ENCODE results near the gene KRT80.
"Not testable (repeated sequence)": the region's sequence is repeated elsewhere in the genome, so short reads cannot be mapped to it uniquely, and the experiment has no call there.

The KRT80 gene

GRCh38 chr12:52191841-52192791 is at the start of gene KRT80:
KRT80 (minus strand) TSS chr12:52192014; CDS start chr12:52191902, 112 bp downstream.
- no peaks in the 10 kb centered on the region for H3K27me3 ChIP-seq (replicated peaks; ENCODE audit: control insufficient read depth, insufficient read depth, low read length)
- H3K36me3 ChIP-seq (ENCODE audit: control insufficient read depth, insufficient read depth, low read length, severe bottlenecking) = no peaks in the 10 kb centered on the region
- H3K9me3 ChIP-seq (ENCODE audit: control insufficient read depth, low read length) = no peaks in the 10 kb centered on the region
- no peak within 1 kb of the TSS for H3K4me3 ChIP-seq (ENCODE audit: low read length)
- peak within 1 kb of the TSS; percentile 30 for H3K9ac ChIP-seq (ENCODE audit: low read length)
- peak; percentile 99 for DNase-seq (ENCODE audit: low read depth)
- H3K4me1 ChIP-seq (ENCODE audit: control insufficient read depth, insufficient read depth, low read length) = peaks cover 59% of the 10 kb centered on the region

GRCh38 chr12:52241205-52241842 is 49.5 kb upstream of the KRT80 start:
- no peaks in the 10 kb centered on the region for H3K36me3 ChIP-seq (ENCODE audit: control insufficient read depth, insufficient read depth, low read length, severe bottlenecking)
- H3K27me3 ChIP-seq (replicated peaks; ENCODE audit: control insufficient read depth, insufficient read depth, low read length) = no peaks in the 10 kb centered on the region
- H3K9ac ChIP-seq (ENCODE audit: low read length) = no peak overlapping the region
- H3K4me1 ChIP-seq (ENCODE audit: control insufficient read depth, insufficient read depth, low read length) = peaks cover 39% of the 10 kb centered on the region
- no peak overlapping the region for H3K4me3 ChIP-seq (ENCODE audit: low read length)
- DNase-seq (ENCODE audit: low read depth) = no peak
- H3K9me3 ChIP-seq (ENCODE audit: control insufficient read depth, low read length) = no peaks in the 10 kb centered on the region

GRCh38 chr12:52240247-52240646 is 48.4 kb upstream of the KRT80 start:
- H3K4me1 ChIP-seq (ENCODE audit: control insufficient read depth, insufficient read depth, low read length) = peaks cover 44% of the 10 kb centered on the region
- not testable (repeated sequence) for H3K27me3 ChIP-seq (replicated peaks; ENCODE audit: control insufficient read depth, insufficient read depth, low read length); H3K36me3 ChIP-seq (ENCODE audit: control insufficient read depth, insufficient read depth, low read length, severe bottlenecking); H3K4me3 ChIP-seq (ENCODE audit: low read length); DNase-seq (ENCODE audit: low read depth); H3K9me3 ChIP-seq (ENCODE audit: control insufficient read depth, low read length); H3K9ac ChIP-seq (ENCODE audit: low read length)

GRCh38 chr12:52239767-52240166 is 48.0 kb upstream of the KRT80 start:
- Histone ChIP-seq H3K9ac (ENCODE audit: low read length) (no peak overlapping the region), H3K27me3 (replicated peaks; ENCODE audit: control insufficient read depth, insufficient read depth, low read length) (no peaks in the 10 kb centered on the region), H3K9me3 (ENCODE audit: control insufficient read depth, low read length) (no peaks in the 10 kb centered on the region), H3K4me1 (ENCODE audit: control insufficient read depth, insufficient read depth, low read length) (peaks cover 49% of the 10 kb centered on the region), H3K4me3 (ENCODE audit: low read length) (no peak overlapping the region), H3K36me3 (ENCODE audit: control insufficient read depth, insufficient read depth, low read length, severe bottlenecking) (peaks cover 4% of the 10 kb centered on the region)
- no peak for DNase-seq (ENCODE audit: low read depth)

- peaks cover 4% of the 10 kb centered on the region for H3K36me3 ChIP-seq (ENCODE audit: control insufficient read depth, insufficient read depth, low read length, severe bottlenecking)
- no peak overlapping the region for H3K9ac ChIP-seq (ENCODE audit: low read length)
- H3K27me3 ChIP-seq (replicated peaks; ENCODE audit: control insufficient read depth, insufficient read depth, low read length) = no peaks in the 10 kb centered on the region
- peaks cover 45% of the 10 kb centered on the region for H3K4me1 ChIP-seq (ENCODE audit: control insufficient read depth, insufficient read depth, low read length)
- no peak overlapping the region for H3K4me3 ChIP-seq (ENCODE audit: low read length)
- DNase-seq (ENCODE audit: low read depth) = no peak
- H3K9me3 ChIP-seq (ENCODE audit: control insufficient read depth, low read length) = no peaks in the 10 kb centered on the region
Observed at GRCh38 chr12:52238916-52239646, 47.3 kb upstream of the KRT80 start.

GRCh38 chr12:52238207-52238840 is 46.5 kb upstream of the KRT80 start:
- Histone ChIP-seq H3K27me3 (replicated peaks; ENCODE audit: control insufficient read depth, insufficient read depth, low read length) (no peaks in the 10 kb centered on the region), H3K4me1 (ENCODE audit: control insufficient read depth, insufficient read depth, low read length) (peaks cover 37% of the 10 kb centered on the region), H3K4me3 (ENCODE audit: low read length) (no peak overlapping the region), H3K9me3 (ENCODE audit: control insufficient read depth, low read length) (no peaks in the 10 kb centered on the region), H3K36me3 (ENCODE audit: control insufficient read depth, insufficient read depth, low read length, severe bottlenecking) (peaks cover 4% of the 10 kb centered on the region), H3K9ac (ENCODE audit: low read length) (no peak overlapping the region)
- DNase-seq (ENCODE audit: low read depth) = no peak

- DNase-seq (ENCODE audit: low read depth) = no peak
- no peak overlapping the region for H3K4me3 ChIP-seq (ENCODE audit: low read length)
- no peaks in the 10 kb centered on the region for H3K9me3 ChIP-seq (ENCODE audit: control insufficient read depth, low read length)
- H3K36me3 ChIP-seq (ENCODE audit: control insufficient read depth, insufficient read depth, low read length, severe bottlenecking) = peaks cover 4% of the 10 kb centered on the region
- peaks cover 43% of the 10 kb centered on the region for H3K4me1 ChIP-seq (ENCODE audit: control insufficient read depth, insufficient read depth, low read length)
- H3K9ac ChIP-seq (ENCODE audit: low read length) = no peak overlapping the region
- H3K27me3 ChIP-seq (replicated peaks; ENCODE audit: control insufficient read depth, insufficient read depth, low read length) = no peaks in the 10 kb centered on the region
Observed at GRCh38 chr12:52236386-52237050, 44.7 kb upstream of the KRT80 start.

GRCh38 chr12:52235822-52236361 is 44.1 kb upstream of the KRT80 start:
- H3K4me1 ChIP-seq (ENCODE audit: control insufficient read depth, insufficient read depth, low read length) = peaks cover 50% of the 10 kb centered on the region
- no peaks in the 10 kb centered on the region for H3K27me3 ChIP-seq (replicated peaks; ENCODE audit: control insufficient read depth, insufficient read depth, low read length)
- no peak for DNase-seq (ENCODE audit: low read depth)
- H3K4me3 ChIP-seq (ENCODE audit: low read length) = no peak overlapping the region
- H3K9ac ChIP-seq (ENCODE audit: low read length) = no peak overlapping the region
- no peaks in the 10 kb centered on the region for H3K9me3 ChIP-seq (ENCODE audit: control insufficient read depth, low read length)
- peaks cover 4% of the 10 kb centered on the region for H3K36me3 ChIP-seq (ENCODE audit: control insufficient read depth, insufficient read depth, low read length, severe bottlenecking)

GRCh38 chr12:52235001-52235764 is 43.4 kb upstream of the KRT80 start:
- DNase-seq (ENCODE audit: low read depth) = peak; percentile 34

More at GRCh38 chr12:52235001-52235764, 43.4 kb upstream of the KRT80 start:
- Histone ChIP-seq H3K4me3 (ENCODE audit: low read length) (no peak overlapping the region), H3K27me3 (replicated peaks; ENCODE audit: control insufficient read depth, insufficient read depth, low read length) (no peaks in the 10 kb centered on the region), H3K36me3 (ENCODE audit: control insufficient read depth, insufficient read depth, low read length, severe bottlenecking) (peaks cover 4% of the 10 kb centered on the region), H3K9ac (ENCODE audit: low read length) (no peak overlapping the region), H3K9me3 (ENCODE audit: control insufficient read depth, low read length) (no peaks in the 10 kb centered on the region), H3K4me1 (ENCODE audit: control insufficient read depth, insufficient read depth, low read length) (peaks cover 57% of the 10 kb centered on the region)

All from adipocyte (in vitro differentiated cells).